SIG-M5 treated with dmso at 0.1 percent for 504 hours (cell line): ENCODE results near the gene ZMYND8.
"Not testable (repeated sequence)": the region's sequence is repeated elsewhere in the genome, so short reads cannot be mapped to it uniquely, and the experiment has no call there.

Experiments
- DNase-seq: peaks from one replicate; lab custom pipeline; 2025; ENCODE audit not compliant: unreplicated experiment; lab: John Stamatoyannopoulos, UW

ZMYND8 gene

DNA sequence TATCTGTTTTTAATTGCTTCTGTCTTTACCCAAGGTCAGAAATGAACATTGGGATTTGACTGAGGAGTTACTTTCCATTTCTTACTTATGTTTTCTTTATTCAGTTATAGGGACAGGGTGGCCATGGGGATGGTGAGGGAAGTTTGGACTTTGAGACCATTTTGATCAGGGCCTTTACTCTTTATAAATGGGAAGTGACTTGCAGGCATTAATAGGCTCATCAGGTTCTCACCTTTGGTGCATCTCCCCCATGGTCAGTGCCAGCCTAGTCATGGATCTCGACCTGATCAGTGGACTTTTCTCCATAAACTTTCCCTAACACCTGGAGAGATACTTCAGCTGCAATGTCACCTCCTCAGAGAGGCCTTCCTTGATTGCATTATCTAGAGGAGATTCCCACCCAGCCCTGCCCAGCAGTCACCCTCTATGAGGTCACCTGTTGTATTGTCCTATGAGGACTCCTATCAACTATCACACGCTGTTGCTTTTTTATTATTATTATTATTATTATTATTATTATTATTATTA lies 16.8 kb upstream of the ZMYND8 start:
- DNase-seq, result no peak

DNA sequence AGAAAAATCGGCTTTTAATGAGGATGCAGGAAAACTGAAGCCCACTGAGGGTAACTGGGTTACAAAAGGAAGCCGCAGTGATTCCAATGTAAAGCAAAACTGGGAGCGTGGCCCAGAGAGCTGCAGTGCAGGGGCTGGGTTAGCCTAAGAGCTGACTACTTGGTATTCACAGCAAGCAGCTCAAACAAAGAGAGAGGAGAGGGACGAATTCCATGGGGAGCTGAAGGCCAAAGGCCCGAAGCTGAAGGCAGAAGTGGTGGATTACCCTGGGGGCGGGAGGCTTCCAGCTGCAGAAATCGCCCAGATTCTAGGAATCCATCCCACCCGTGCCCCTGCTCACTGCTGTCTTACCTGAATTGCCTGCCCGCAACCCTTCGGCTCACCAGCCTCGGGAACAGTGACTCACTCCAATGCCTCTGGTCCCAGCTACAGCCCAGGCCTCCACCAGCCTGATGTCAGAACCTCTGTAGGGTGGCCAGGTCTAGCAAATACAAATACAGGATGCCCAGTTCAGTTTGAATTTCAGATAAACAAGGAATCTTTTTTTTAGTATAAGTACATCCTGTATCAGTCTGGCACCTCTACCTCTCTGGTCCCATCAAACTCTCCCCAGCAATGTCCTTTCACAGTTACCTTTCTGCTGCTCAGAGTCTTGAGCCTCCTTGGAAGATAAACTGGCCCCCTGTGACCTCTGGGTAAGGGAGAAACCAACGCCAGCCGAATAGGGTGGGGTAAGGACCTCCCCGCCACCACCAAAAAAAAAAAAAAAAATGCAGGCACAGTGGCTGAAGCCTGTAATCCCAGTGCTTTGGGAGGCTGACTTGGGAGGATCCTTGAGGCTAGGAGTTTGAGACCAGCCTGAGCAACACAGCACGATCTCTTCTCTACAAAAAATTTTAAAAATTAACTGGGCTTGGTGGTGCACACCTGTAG lies 14.6 kb upstream of the ZMYND8 start:
- DNase-seq, result no peak

DNA sequence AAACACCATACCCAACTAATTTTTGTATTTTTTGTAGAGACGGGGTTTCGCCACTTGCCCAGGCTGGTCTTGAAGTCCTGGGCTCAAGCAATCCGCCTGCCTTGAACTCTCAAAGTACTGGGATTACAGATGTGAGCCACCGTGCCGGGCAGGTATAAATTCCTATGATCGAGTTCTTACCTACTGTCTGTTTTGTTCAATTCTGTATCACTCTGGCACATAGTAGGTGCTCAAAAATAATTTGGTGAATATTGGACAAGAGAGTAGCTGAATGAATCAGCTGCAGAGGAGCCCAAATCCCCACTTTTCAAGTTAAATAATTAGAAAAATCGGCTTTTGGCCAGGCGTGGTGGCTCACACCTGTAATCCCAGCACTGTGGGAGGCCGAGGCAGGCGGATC lies 13.7 kb upstream of the ZMYND8 start:
- no peak for DNase-seq

DNA sequence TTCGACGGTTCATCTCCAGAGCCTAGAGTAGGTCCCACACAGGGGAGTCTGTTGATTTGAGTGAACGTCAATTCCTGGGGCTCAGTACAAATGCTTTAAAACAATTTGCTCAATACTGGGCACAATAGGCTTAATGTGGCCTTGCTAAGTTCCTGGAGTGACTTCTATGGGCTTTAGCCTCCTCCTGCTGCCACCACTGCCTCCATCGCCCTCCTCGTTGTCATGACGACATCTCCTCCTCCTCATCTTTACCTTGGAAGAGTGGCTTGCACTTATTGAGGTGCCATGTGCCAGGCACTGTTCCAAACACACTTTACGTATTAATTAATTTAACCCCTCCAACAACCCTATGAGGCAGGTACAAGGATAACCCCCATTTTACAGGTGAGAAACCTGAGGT lies 11.8 kb upstream of the ZMYND8 start:
- DNase-seq, result no peak

DNA sequence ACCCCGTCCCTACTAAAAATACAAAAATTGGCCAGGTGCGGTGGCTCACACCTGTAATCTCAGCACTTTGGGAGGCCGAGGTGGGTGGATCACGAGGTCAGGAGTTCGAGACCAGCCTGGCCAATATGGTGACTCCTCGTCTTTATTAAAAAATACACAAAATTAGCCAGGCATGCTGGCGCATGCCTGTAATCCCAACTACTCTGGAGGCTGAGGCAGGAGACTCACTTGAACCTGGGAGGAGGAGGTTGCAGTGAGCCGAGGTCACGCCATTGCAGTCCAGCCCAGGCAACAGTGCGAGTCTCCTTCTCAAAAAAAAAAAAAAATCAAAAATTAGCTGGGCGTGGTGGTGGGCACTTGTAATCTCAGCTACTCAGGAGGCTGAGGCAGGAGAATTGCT lies 9.8 kb upstream of the ZMYND8 start:
- DNase-seq, result not testable (repeated sequence)

DNA sequence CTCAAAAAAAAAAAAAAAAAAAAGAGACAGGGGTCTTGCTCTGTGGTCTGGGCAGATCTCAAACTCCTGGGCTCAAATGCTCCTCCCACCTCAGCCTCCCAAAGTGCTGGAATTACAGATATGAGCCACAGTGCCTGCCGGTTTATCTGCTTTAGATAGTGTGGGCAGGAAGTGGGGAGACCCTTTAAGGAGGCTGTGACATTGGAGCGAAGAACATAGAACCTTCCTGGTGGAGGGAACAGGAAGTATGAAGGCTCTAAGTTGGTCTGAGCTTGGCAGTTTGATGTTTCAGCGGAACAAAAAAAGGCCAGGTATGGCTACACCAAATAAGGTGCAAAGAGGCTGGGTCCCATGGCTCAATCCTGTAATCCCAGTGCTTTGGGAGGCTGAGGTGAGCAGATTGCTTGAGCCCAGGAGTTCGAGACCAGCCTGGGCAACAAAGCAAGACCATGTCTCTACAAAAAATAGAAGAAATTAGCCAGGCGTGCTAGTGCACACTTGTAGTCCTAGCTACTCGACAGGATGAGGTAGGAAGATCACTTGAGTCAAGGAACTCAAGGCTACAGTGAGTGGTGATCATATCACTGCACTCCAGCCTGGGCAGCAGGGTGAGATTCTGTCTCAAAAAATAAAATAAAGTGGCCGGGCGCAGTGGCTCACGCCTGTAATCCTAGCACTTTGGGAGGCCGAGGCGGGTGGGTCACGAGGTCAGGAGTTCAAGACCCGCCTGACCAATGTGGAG lies 8.7 kb upstream of the ZMYND8 start:
- DNase-seq, result no peak

DNA sequence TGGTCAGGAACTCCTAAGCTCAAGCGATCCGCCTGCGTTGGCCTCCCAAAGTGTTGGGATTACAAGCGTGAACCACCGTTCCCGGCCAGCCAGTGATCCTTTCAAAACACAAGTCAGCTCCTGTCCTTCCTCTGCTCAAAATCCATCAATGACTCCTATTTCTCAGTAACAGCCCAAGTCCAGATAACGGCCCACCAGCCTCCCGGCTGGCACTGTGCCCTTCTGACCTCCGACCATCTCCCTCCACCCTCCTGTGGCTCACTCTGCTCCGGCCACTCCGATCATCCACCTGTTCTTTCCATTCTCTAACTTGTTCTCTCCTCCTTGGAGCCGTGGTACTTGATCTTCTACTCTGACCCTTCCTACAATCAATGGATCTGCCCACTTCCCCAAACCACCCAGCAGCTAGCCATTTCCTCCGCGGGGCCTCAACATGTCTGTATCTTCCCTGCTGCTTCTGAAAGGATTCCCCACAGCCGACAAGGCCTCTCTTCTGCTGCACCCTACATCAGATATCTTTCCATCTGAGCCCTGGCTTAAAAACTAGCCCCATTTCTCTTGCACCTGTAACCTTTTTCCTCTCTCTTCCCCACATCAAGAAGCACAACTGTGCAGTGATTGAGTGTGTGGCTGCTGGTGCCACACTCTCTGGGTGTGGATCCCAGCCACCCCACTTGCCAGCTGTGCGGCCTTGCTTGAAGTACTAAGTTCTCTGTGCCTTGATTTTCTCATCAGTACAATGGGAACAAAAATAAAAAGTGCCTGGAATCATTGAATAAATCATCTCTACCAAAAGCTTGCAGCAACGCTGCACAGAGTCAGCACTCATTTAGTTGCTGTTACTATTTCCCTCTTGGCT lies 6.1 kb upstream of the ZMYND8 start:
- DNase-seq, result no peak

DNA sequence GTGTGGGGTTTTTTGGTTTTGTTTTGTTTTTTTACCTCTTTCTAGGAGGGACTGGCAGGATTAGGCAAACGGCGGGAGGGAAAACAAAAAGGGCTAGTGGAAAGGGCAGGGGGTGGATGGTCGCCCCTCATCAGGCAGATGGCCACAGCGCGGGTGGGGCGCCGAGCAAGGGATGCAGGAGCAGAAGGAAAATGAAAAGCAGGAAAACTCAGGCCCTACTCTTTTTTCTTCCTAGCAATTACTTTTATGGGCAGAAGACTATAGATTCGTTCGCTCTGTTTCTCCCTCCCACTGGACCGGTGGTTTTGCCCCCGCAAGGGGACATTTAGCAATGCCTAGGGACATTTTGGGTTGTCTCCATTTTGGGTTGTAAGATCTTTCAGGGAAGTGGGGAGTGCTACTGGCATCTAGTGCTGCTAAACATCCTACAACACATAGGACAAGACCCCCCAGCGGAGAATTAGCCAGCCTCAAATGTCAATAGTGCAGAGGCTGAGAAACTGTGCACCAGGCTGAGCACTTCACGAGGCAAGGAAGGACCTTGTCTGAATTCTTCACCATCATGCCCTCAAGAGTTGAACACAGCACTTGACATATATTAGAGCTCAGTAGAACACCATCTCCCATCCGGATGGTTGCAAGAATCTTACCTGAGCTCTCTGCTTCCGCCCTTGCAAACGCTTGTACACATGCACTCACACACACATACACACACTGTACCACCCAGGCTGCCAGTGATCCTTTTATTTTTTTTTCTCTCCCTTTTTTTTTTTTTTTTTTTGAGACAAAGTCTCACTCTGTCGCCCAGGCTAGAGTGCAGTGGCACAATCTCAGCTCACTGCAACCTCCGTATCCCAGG lies 4.8 kb upstream of the ZMYND8 start:
- no peak for DNase-seq

DNA sequence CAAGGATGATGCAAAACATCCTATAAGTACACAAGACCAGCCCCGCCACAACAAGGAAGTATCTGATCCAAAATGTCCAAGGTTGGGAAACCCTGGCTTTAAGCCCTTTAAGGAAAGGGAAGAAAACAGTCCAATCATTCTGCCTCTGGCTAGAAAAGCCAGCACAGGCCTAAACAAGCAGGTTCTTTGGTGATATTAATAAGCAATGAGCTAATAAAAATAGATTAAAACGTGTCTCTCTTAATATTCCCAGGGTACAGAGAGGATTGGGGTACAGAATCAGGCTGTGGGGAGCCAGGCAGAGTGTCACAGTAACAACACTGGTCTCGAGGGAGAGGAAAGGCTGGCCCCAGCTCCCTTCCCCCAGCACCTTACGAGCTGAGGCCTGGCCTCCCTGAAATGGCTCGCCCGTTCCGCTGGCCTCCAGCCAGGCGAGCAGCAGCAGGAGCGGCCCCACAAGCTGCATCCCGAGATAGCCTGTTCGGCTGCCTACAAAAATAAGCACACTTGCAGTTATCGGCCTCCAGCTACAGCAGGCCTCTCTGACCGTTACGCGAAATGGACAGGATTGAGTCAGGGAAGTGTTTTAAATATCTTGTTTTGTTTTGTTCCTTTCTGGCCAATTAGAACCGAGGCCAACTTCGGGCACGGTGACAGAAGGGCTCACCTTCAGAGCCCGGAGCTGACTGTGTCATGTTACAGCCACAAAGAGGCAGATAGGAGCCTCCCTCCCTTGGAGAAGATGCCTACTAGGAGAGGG lies 4.0 kb upstream of the ZMYND8 start:
- DNase-seq, result peak; percentile 100

DNA sequence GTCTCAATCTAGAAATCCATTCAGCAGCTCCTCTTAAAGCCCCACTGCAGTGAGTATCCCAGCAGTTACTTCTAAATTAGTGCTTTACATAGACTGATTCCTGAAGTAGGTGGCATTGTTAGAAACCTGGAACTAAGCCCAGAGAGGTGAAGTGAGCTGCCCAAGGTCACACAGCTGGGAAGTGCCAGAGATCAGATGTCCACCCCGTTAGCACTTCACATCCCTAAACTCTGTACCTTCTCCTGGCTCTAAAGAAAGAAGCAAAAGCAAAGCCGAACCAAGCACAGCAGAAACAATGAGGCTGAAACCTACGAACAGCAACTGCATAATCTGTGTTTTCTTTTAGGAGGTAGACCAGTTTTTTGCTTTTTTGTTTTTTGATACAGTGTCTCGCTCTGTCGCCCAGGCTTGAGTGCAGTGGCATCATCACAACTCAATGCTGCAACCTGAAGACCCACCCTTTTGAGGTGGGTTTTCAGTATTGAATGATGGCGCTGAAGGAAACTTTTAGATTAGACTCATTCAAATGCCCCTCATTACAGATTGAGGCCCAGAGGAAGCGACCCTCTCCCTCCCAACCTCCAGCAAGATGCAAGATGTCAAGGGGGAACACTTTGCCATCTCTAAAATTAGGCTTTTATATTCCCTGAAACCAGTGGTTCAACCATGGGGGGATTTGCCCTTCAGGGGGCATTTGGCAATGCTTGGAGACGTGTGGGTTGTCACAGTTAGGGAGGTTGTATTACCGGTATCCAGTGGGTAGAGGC lies 3.2 kb upstream of the ZMYND8 start:
- no peak for DNase-seq

DNA sequence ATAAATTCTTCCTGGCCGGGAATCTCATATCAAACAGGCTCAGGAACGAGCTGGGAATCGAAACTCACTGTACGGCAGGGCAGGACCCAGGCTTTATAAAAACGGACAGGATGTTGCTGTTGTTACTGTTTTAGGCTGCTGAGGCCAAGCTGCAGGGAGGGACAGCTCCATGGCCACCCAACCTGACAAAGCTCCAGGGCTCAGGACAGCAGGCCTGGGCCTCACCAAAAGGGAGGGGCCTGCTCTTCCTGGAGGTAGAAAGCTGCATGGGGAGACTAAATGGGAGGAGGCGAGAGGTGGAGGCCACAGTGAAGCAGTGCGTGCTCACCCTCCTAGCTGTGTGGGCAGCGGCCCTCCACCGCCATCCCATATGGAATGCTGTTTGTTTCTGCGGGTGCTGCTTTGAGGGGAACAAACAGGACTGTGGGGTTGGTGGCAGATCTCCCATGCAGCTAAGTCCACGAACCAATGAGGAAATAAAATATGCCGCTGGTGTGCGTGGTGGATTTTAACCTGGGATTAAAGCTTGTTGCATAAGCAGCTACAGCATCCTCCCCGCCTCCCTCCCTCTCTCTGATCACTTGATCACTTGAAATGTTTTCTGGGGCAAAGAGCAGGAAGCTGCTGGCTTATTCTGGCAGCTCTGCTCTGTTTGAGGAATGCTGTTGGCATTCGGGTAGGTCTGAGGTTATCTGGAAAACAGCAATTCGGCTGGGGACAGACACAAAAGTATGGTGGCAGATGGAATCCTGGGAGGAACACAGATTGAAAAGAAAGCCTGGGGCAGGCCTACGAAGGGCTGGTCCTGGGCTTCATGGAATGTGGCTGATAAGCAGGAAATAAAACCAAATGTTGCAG lies 2.4 kb upstream of the ZMYND8 start:
- DNase-seq, result peak; percentile 100

DNA sequence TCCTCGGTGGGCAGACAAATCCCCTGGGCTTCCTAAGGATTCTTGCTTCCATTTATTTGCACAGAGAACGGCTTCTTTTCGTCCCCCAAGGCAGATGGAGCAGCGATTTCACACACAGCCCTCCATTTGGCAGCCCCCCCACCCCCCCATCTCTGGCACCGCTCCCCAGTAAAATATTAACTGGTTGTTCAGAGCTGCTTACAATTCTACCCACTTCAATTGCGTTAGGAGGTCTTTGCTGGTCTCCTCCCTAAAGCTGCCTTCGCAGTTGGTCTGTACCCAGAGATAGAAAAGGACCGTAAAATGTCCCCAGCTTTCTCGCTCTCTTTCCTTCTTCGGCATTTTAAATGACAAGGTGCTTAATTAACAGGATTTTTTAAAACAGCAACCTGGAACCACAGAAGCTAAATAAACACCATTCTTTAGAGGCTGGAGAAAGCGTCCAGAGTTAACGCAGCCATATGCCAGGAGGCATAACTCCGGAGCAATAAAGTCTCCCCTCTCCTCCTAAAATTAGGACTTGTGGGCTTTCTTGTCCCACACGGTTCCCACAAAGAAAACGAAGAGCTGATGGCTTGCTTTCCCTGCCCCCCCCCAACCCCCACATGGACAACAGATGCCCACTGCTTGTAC lies 1.7 kb upstream of the ZMYND8 start:
- no peak for DNase-seq

DNA sequence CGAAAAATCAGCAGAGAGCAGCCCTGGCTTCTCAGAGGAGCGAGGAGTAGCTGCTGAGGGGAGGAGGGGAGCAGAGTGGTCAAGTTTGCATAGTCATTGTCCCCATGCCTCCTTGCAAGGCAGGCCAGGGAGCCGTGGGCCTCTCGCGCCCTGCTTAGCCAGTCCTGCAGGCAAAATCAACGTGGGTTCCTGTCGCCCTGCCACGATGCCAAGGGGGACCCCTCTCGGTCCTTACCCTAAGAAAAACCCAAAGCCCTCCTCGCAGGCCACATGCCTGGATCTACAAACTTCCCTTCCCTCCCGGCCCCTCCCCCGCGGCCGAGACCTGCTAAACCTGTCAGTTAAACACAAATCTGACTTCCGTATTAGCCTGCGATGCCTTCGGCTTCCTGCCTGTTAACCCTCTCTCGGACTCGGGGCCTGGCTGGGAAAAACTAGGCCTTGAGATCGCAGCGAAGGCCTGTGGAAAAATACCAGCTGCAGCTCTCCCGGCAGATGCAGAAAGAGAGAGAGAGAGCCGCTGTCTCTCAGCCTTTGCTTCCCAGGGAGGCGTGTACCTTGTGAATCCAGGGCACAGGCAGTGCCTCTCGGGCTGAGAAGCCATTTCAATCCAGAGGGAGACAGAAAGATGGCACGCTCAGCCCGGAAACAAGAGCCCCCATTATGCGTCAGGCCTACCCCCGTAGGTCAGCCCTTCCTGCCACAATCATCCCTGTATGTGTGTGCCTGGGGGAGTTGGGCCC lies 968 bp upstream of the ZMYND8 start:
- peak; percentile 100 for DNase-seq

DNA sequence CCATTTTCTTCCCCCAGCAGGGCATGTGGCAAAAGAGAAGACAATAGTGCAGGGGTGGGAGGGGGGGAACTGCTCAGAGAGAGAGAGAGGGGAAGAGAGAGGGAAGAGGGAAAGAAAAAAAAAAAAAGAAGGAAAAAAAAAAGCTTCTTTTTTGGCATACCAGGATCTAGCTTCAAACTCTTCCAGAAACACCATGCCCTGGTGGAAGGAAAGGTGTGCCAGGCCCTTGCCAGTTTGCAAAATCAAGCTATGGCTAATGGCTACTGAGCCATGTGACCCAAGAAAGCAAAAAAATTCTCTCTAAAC lies 326 bp downstream of the ZMYND8 start:
- no peak for DNase-seq

DNA sequence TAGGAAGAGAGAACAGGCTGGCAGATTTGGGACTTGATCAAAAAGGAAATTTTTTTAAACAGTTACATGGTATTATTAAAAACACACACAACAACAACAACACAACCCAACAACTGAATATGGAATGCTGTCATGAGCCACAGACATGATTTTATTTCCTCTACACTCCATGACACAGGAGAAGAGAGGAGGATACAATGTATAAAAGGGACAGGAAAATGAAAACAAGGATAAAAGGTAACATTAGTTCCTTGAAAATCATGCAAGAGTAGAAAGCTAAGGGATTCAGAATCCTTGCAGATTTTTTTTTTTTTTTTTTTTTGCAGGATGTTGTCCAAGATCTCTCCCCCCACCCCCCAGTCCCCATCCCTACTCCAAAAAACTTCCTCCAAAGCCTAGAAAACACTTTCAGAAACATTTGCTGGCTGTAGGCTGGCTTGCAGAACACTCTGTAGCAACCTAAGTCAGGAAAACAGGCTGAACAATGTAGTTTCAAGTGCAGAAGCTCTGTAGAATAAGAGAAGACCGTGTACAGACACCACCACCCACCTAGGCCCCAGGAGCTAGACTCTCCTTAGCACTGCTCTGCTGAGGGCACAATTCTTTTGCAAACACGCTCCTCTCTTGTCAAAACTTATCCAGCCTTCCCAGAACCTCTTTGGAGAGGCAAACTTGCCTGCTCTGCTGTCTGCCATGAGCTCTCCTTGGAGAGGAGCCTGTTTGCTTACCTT lies 845 bp downstream of the ZMYND8 start:
- no peak for DNase-seq
